Endometrium (tissue), 2 donors: Measurements from ENCODE around the gene AKT3.

Source experiments
- FAIRE-seq: peaks from 2 replicates; lab custom pipeline; 2012; peaks lifted over from hg19 to GRCh38; lab: Jason Lieb, UNC
- donor health status: control.
- donor health status: control.

Gene AKT3

GRCh38 chr1:243457363-243457982, 392.6 kb downstream of the AKT3 start:
- FAIRE-seq, result no peak

DNA sequence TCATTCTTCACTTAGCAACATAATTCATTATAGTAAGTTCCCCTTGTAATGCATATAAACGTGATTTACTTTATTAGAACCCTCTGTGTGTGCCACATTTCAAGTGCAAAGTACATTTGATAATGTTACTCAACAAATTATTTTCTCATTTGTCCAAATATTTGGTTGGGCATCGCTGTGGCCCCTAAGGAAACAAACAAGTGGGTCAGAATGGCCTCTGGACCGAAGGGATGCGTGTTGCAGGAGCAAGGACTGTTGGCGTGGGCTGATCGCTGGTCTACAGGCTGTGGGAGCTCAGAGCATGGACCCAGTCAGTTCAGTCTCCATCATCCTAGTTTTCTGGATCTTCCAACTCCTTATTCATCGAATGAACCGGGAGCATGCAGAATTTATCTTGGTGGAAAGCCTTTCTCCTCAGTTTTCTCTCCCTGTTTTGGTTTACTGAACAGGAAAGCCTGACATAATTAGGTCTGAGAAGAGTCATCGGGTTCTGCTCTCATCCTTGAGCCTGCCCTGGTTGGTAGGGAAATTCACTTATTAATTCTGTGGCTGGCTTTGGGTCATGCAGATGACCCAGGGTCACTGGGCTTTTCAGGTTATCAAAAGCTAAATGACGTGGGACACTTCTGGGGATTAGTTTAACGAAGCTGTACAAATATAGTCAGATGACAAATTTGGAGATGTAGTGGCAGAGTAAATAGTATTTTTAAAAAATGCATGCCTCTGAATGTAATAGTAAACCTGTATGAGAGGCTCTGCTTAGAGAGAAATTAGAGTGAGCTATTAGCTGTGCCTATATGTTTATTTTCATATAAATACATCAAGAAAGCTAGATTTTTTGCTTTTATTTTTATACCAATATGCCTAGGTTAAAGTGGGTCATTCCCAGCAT, 394.0 kb downstream of the AKT3 start:
- FAIRE-seq, result no peak

GRCh38 chr1:243454328-243454997, 395.6 kb downstream of the AKT3 start:
- no peak for FAIRE-seq

DNA sequence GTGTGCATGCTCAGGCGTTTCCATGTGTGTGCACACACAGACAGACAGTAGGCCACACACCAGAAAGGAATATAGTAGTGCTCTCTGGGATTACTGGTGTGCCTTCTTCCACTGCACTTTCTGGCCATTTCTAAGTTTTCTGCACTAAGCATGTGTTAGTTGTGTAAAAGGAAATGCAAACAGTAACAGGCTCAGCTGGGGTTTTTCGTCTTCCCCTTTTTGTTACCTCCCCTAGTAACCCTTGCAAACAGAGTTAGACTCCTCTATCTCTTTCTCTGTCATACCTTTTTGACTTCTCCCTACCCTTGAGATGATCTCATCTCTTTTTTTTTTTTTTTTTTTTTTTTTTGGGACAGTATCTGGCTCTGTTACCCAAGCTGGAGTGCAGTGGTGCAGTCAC, 398.0 kb downstream of the AKT3 start:
- no peak for FAIRE-seq

DNA sequence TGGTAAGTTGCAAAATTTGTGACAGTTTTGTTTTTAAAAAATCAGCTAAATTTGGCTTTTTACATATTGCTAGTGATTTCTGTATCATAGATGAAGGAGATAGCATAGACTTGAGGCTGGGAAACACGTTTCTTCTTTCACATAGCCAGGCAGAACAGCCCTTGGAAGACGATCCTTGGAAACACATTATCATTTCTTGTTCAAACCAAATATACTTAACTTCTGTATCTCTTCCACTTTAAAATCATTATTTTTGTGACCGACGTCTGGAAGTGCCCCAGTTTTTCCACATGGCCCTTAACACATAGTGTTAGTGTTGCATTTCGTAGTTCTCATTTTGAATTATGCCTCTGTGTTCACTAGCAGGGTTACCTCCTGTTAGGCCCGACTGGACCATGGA, 400.7 kb downstream of the AKT3 start:
- no peak for FAIRE-seq

DNA sequence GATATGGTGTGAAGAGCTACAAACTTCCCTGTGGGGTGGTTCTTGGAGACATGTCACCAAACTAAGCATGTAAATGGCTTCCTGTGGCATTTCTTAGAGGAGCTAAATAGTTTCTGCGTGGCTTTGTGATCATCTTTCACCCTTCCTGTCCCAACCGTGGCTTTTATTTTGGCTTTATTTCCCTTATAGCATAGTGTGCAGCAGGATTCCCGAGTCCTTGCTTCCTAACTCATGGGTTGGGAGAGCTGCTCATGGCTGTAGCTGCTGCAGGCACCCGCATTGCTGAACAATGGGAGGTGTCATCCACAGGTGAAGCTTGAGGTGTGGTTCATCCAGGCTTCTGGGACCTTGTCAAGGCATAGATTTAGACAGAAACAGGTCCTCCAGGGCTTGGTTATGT, 402.2 kb downstream of the AKT3 start:
- no peak for FAIRE-seq

GRCh38 chr1:243447347-243447746, 402.7 kb downstream of the AKT3 start:
- no peak for FAIRE-seq

DNA sequence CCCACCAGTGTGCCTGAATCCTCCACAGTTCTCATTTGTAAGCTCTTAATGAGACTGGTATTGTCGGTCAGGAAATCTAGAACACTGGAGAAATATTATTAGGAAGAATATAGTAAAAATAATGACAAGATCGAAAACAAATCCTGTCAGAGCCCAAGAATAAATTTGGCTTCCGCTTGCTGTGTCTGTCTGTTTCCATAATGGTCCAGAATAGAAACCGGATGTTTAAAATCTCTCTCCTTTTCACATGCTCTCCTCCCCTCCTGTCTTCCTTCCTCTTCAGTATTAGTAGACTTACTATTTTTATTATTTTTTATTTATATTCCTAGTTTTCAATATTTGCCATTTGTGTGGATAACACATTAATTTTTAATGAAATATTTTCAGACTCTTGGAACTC, 406.5 kb downstream of the AKT3 start:
- no peak for FAIRE-seq

- FAIRE-seq, result no peak
These were observed 408.4 kb downstream of the AKT3 start for GRCh38 chr1:243441601-243442000.

- FAIRE-seq, result no peak
These were observed 409.6 kb downstream of the AKT3 start for GRCh38 chr1:243440406-243440805.

DNA sequence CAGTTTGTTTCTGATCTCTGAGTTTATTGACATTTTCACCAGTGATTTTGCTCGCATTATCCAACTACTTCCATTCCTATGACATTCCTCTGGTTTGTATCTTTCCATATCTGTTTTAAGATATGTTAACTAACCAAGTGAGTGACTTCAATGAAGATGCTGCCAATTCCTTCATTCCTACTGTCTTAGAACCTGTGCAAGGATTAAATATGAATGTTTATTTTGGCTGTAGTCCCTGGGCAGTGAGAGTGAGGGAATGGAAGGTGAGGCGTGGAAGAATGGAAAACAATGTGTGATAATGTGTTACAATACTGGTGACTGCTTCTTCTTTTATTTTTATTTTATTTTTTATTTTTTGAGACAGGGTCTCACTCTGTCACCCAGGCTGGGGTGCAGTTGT, 411.2 kb downstream of the AKT3 start:
- FAIRE-seq, result no peak
